Endothelial cell of umbilical vein (primary cell): ENCODE measurements around the gene SLC30A2. TPM values are rescaled to one million over a fixed set of nuclear protein-coding genes. Genes with fewer than 3 reads are reported as not detected.

Experiments used
- BruUV-seq: library from RNA; stranded (reverse); fragments of 400-500 nt; replicated peaks from 2 replicates; lab custom pipeline; 2021; lab: Mats Ljungman, UMichigan
- CTCF ChIA-PET: fragments of 300-600, 350-600 bp; sonication (Branson Sonifier 250); formaldehyde crosslinking; loops from one replicate; lab custom pipeline; 2021; ENCODE audit warnings: antibody characterized with exemption, inconsistent platforms; lab: Charles Lee
- POLR2A ChIA-PET: fragments of 300-600, 350-600 bp; sonication (Branson Sonifier 250); formaldehyde crosslinking; loops from one replicate; lab custom pipeline; 2021; ENCODE audit warnings: antibody characterized with exemption, inconsistent platforms; lab: Charles Lee
- DNase-seq: peaks from one replicate; pipeline ENCODE4 v3.0.0-alpha.2; 2011; ENCODE audit warnings: low read depth, low spot score
- FAIRE-seq: peaks from 2 replicates; lab custom pipeline; 2011; peaks lifted over from hg19 to GRCh38; lab: Jason Lieb, UNC
- H2AFZ ChIP-seq: 2 replicates; pipeline ENCODE4 v1.6.0; 2012; ENCODE audit warnings: low read depth, low read length, control low read depth, inconsistent platforms
- H3K27ac ChIP-seq: 2 replicates; pipeline ENCODE4 v1.5.1; 2011; ENCODE audit warnings: low read depth, mild to moderate bottlenecking, control low read depth, low read length, moderate library complexity; ENCODE audit not compliant: insufficient read depth
- H3K27me3 ChIP-seq, 2 experiments: 2 replicates each; pipeline versions ENCODE4 v1.6.0 to v1.6.1; 2011; ENCODE audit warnings: low read length in 2 of 2, mixed read lengths in 1 of 2; ENCODE audit not compliant: control insufficient read depth in 2 of 2, insufficient read depth in 2 of 2
- H3K36me3 ChIP-seq, 2 experiments: 2 replicates in 1 of 2; 3 replicates in 1 of 2; pipeline ENCODE4 v1.5.1; 2011; ENCODE audit warnings: low read length in 2 of 2, mild to moderate bottlenecking in 1 of 2, moderate library complexity in 1 of 2; ENCODE audit not compliant: control insufficient read depth in 2 of 2, insufficient read depth in 2 of 2; ENCODE audit errors: extremely low read depth in 1 of 2
- H3K4me1 ChIP-seq: 3 replicates; pipeline ENCODE4 v1.5.1; 2011; ENCODE audit warnings: mild to moderate bottlenecking, low read length; ENCODE audit not compliant: control insufficient read depth, insufficient read depth; ENCODE audit errors: extremely low read depth
- H3K4me2 ChIP-seq: 2 replicates; pipeline ENCODE4 v1.6.1; 2011; ENCODE audit warnings: low read length, control low read depth, mixed read lengths; ENCODE audit not compliant: insufficient read depth
- H3K4me3 ChIP-seq, 3 experiments: fragments of 200-600 bp in 1 of 3; sonication (generic), shearing (Covaris generic) in 1 of 3; replicated peaks in 1 of 3; 2 replicates each; pipeline ENCODE4 v1.5.1; 2011 to 2016; ENCODE audit warnings: control low read depth in 3 of 3, low read length in 3 of 3, mild to moderate bottlenecking in 2 of 3, inconsistent platforms in 1 of 3, low read depth in 1 of 3, moderate library complexity in 1 of 3; ENCODE audit not compliant: insufficient read depth in 1 of 3
- H3K79me2 ChIP-seq: 2 replicates; pipeline ENCODE4 v1.6.0; 2012; ENCODE audit warnings: low read length, inconsistent platforms; ENCODE audit not compliant: control insufficient read depth, insufficient read depth
- H3K9ac ChIP-seq: replicated peaks from 2 replicates; pipeline ENCODE3; 2011; ENCODE audit warnings: low read length, control low read depth; ENCODE audit not compliant: insufficient read depth; ENCODE audit errors: extremely low read depth
- H3K9me1 ChIP-seq: replicated peaks from 3 replicates; pipeline ENCODE4 v1.6.0; 2011; ENCODE audit warnings: mild to moderate bottlenecking, low read length; ENCODE audit not compliant: control insufficient read depth, insufficient read depth; ENCODE audit errors: extremely low read depth
- H3K9me3 ChIP-seq: replicated peaks from 2 replicates; pipeline ENCODE4 v1.5.1; 2012; ENCODE audit warnings: low read length, inconsistent platforms; ENCODE audit not compliant: control insufficient read depth, insufficient read depth
- H4K20me1 ChIP-seq: replicated peaks from 2 replicates; pipeline ENCODE3; 2011; ENCODE audit warnings: mild to moderate bottlenecking, low read length; ENCODE audit not compliant: control insufficient read depth, insufficient read depth; ENCODE audit errors: extremely low read depth
- EZH2 ChIP-seq: IDR thresholded peaks from 2 replicates; pipeline ENCODE4 v1.6.1; 2012; ENCODE audit warnings: borderline replicate concordance, low read depth, mild to moderate bottlenecking, moderate library complexity, low read length, inconsistent platforms; ENCODE audit not compliant: severe bottlenecking
- FOS ChIP-seq: IDR thresholded peaks from 2 replicates; pipeline ENCODE4 v1.6.1; 2011; ENCODE audit warnings: mild to moderate bottlenecking, low read length, moderate library complexity, borderline replicate concordance; ENCODE audit not compliant: insufficient read depth
- GATA2 ChIP-seq: IDR thresholded peaks from 2 replicates; pipeline ENCODE4 v1.7.0; 2011; ENCODE audit warnings: low read depth, mild to moderate bottlenecking, moderate library complexity, mixed read lengths, low read length; ENCODE audit not compliant: insufficient read length, insufficient read depth
- JUN ChIP-seq: IDR thresholded peaks from 2 replicates; pipeline ENCODE4 v1.6.1; 2011; ENCODE audit warnings: borderline replicate concordance, low read depth; ENCODE audit not compliant: insufficient read length, insufficient read depth
- MYC ChIP-seq: IDR thresholded peaks from one replicate; pipeline ENCODE4 v1.6.1; 2011; ENCODE audit warnings: mild to moderate bottlenecking, low read depth, low read length
- POLR2A ChIP-seq: IDR thresholded peaks from 2 replicates; pipeline ENCODE4 v1.6.1; 2012; ENCODE audit warnings: low read depth, mild to moderate bottlenecking, control low read depth, low read length
- POLR2AphosphoS5 ChIP-seq: IDR thresholded peaks from 2 replicates; pipeline ENCODE4 v1.6.1; 2012; ENCODE audit warnings: low read depth, mild to moderate bottlenecking, control low read depth, low read length, moderate library complexity; ENCODE audit not compliant: insufficient read depth
- dilution Hi-C: fragments of 300-500 bp; cut with MboI; formaldehyde crosslinking; loops from one replicate; pipeline ENCODE4 v1.15.0; 2019; ENCODE audit warnings: low sequenced_read_pairs; ENCODE audit not compliant: extremely low pct_ligation_motif_present
- intact Hi-C: fragments of 100-400 bp; cut with micrococcal nuclease; formaldehyde crosslinking; loops from one replicate; pipeline ENCODE4 v1.10.0; 2022
- polyA plus RNA-seq, 4 experiments: library from polyadenylated mRNA; depleted of rRNA in 3 of 4; stranded (reverse) in 3 of 4; unstranded in 1 of 4; fragments of >200 nt; gene quantifications; 2 replicates each; pipeline versions ENCODE4 v1.2.1 to v1.2.3, GENCODE V29; 2011 to 2012; ENCODE audit warnings: missing spikeins in 1 of 4
- total RNA-seq: library from RNA; stranded (reverse); gene quantifications from 2 replicates; pipeline ENCODE4 v1.2.3, GENCODE V29; 2021
- TF ChIP-seq, protein P1 (sequence below), 2 donors: IDR thresholded peaks; 1 replicate in 1 of 2; 2 replicates in 1 of 2; pipeline ENCODE4 v1.5.1; 2011; ENCODE audit warnings: low read length in 2 of 2, mild to moderate bottlenecking in 2 of 2, moderate library complexity in 2 of 2, control low read depth in 1 of 2, inconsistent platforms in 1 of 2, low read depth in 1 of 2; ENCODE audit not compliant: insufficient read depth in 1 of 2; ENCODE audit errors: extremely low read depth in 1 of 2
- TF ChIP-seq, protein P2 (sequence below): IDR thresholded peaks from 2 replicates; pipeline ENCODE4 v1.6.1; 2011; ENCODE audit not compliant: insufficient read depth, insufficient read length

SLC30A2 gene
- total and polyA plus RNA-seq, 2 donors (not counting 3 experiments of a cell fraction or from before 2014, with no cell fraction given), result not detected

GRCh38 chr1:26075421-26076144 is 29.7 kb upstream of the SLC30A2 start:
- POLR2A ChIA-PET, result no interaction called here
- FAIRE-seq (no peak), DNase-seq (no peak)
- H3K36me3 ChIP-seq, result no peaks in the 10 kb centered on the region
- no peak overlapping the region for H3K4me3 ChIP-seq
- H3K27ac ChIP-seq, result no peak overlapping the region
- H3K9me1 ChIP-seq, result no peaks in the 10 kb centered on the region
- H3K9me3 ChIP-seq, result no peaks in the 10 kb centered on the region
- CTCF ChIA-PET, result no interaction called here
- no peak overlapping the region for H3K4me2 ChIP-seq
- H2AFZ ChIP-seq, result no peak overlapping the region
- H3K27me3 ChIP-seq, result peaks cover 0 to 2% of the 10 kb centered on the region in 2 experiments
- H3K9ac ChIP-seq, result no peak overlapping the region
- no peaks in the 10 kb centered on the region for H3K79me2 ChIP-seq
- H3K4me1 ChIP-seq, result no peaks in the 10 kb centered on the region
- no peak for TF ChIP-seq GATA2
- TF ChIP-seq, protein P1, sequence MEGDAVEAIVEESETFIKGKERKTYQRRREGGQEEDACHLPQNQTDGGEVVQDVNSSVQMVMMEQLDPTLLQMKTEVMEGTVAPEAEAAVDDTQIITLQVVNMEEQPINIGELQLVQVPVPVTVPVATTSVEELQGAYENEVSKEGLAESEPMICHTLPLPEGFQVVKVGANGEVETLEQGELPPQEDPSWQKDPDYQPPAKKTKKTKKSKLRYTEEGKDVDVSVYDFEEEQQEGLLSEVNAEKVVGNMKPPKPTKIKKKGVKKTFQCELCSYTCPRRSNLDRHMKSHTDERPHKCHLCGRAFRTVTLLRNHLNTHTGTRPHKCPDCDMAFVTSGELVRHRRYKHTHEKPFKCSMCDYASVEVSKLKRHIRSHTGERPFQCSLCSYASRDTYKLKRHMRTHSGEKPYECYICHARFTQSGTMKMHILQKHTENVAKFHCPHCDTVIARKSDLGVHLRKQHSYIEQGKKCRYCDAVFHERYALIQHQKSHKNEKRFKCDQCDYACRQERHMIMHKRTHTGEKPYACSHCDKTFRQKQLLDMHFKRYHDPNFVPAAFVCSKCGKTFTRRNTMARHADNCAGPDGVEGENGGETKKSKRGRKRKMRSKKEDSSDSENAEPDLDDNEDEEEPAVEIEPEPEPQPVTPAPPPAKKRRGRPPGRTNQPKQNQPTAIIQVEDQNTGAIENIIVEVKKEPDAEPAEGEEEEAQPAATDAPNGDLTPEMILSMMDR (IDR thresholded peaks at IDR 0.05; ENCODE audit: extremely low read depth in 1 of 2, insufficient read depth in 1 of 2, low read depth in 1 of 2, low read length in 2 of 2), result no peak
- TF ChIP-seq POLR2AphosphoS5, result no peak
- TF ChIP-seq MYC, result no peak
- TF ChIP-seq, protein P2, sequence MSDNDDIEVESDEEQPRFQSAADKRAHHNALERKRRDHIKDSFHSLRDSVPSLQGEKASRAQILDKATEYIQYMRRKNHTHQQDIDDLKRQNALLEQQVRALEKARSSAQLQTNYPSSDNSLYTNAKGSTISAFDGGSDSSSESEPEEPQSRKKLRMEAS, result no peak
- no peak for TF ChIP-seq EZH2
- TF ChIP-seq POLR2A, result no peak
- no peak for TF ChIP-seq JUN
- TF ChIP-seq FOS, result no peak
- no TSS peak for BruUV-seq
- intact Hi-C loops, result no loop called here
- no peaks in the 10 kb centered on the region for H4K20me1 ChIP-seq
- dilution Hi-C loops, result no loop called here
